Mucosa of gallbladder (tissue), 1 donor: ENCODE data around the gene NOVA2. TPM values are rescaled to one million over a fixed set of nuclear protein-coding genes. Genes with fewer than 3 reads are reported as not detected.

ENCODE experiments used
- DNase-seq: peaks from one replicate; pipeline ENCODE4 v3.0.0-alpha.2; 2020; ENCODE audit warnings: low spot score
- total RNA-seq: library from RNA; stranded (reverse); gene quantifications from one replicate; pipeline ENCODE4 v1.2.1, GENCODE V29; 2021
- donor health status: DM: no; HTN: no; CAD: no.

The NOVA2 gene
- total RNA-seq, 1 donor from 2014 or later: 3.1 TPM

DNA sequence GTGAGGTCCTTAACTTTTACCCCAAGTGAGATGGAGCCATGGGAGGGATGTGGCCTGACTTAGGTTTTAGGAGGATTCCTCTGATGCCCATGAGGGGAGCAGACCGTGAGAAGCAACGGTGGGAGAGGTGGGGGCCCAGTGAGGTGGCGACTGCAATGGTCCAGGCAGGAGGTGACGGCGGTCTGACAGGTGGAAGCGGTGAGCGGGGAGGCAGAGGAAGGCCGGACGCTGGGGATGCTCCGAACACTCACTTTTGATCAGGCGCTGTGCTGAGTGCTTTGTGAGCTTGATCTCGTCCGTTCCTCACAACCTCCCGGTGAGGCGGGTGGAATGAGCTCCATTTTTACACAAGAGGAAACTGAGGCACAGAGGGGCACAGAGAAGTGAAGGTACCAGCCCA is 11.6 kb downstream of the NOVA2 start:
- no peak for DNase-seq

DNA sequence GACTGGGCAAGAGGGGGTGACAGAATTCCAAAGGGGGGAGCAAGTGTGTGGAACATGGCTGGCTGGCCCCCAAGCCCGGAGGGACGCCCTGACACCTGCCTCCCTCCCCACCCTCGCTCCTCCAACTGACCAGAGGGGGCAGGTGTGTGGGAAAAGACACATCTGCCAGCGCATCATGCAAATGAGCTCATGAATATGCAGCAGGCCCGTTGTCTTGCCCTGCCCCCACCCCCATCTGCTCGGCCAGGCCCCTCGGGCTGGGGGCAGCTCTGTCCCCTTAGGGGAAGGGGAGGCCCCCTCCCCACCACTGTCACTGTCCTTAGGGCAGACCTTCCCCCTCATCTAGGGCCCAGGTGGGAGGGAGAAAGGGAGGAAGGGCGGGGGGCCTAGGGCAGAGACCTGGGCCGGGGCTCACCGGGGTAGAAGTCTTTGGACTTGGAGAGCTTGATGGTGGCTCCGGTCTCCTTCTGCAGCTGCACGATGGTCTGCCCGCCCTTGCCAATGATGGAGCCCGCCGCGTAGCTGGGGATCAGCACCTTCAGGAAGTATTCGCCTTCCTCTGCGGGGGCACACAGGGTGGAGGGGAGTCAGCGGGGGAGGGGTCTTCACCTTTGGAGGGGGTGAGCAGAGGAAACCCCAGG is 12.9 kb downstream of the NOVA2 start:
- no peak for DNase-seq

DNA sequence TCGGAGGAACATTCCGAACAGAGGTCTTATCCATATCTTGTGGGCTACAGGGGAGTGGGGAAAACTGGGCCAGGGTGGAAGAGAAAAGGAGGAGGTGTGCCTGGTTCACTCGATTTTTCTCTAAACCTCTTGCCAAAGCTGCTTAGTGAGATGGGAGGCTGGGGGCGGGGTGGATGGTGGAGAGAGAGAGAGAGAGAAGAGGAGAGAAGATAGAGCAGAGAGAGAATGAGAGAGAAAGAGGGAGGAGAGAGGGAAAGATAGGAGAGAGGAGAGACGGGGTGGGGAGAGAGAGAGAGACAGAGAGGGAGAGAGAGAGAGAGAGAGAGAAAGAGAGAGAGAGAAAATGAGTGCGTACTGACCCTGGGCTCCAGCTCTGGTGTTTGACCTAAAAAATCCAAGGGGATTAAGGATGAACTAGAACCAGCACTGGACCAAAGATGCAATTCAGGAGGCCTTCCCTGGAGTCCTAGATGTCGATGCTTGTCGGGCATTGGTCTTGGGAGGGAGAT is 14.1 kb downstream of the NOVA2 start:
- DNase-seq: no peak

DNA sequence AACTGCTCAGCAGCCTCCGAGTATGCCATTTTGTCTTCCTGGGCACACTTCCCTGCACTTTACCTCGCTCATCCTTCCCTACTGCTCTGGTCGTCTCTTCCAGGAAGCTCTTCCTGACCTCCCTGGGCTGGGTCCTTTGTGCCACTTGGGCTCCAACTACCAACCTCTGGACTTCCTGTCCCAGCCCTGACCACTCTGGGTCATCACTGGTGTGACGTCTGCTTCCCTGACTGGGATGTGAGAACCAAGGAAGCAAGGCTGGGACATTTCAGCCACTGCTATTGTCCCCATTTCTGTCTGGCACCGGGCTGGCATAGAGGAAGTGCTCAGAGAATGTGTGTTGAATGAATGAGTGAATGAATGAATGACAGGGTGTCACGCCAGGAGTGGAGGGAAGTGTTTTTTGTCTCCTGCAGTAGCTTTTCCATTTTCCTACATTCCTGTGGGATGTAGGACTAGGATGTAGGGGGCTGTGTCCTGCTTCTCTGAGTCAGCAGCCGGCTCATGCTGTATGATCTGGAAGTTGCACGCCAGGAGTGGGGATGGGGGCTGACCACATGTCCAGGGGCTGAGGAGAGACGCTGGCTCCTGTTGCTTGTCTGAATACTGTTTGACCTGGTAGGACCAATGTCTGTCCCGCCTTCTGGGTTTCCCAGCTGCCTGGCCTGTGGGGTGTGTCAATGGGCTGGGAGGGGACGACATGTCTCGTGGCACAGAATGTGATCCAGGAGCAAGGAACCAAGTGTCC is 14.7 kb downstream of the NOVA2 start:
- no peak for DNase-seq

DNA sequence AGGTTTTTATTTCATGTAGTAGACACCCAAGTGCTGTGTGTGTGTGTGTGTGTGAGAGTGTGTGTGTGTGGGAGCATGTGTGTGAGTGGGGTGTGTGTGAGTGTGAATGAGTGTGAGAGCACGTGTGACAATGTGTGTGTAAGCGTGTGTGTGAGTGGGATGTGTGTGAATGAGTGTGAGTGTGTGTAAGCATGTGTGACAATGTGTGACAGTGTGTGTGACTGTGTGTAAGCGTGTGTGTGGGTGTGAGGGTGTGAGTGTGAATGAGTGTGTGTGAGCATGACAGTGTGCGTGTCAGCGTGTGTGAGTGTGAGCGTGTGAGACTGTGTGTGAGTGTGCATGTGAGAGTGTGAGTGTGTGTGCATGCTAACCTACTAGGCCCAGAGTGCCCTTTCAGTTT is 15.3 kb downstream of the NOVA2 start:
- no peak for DNase-seq

DNA sequence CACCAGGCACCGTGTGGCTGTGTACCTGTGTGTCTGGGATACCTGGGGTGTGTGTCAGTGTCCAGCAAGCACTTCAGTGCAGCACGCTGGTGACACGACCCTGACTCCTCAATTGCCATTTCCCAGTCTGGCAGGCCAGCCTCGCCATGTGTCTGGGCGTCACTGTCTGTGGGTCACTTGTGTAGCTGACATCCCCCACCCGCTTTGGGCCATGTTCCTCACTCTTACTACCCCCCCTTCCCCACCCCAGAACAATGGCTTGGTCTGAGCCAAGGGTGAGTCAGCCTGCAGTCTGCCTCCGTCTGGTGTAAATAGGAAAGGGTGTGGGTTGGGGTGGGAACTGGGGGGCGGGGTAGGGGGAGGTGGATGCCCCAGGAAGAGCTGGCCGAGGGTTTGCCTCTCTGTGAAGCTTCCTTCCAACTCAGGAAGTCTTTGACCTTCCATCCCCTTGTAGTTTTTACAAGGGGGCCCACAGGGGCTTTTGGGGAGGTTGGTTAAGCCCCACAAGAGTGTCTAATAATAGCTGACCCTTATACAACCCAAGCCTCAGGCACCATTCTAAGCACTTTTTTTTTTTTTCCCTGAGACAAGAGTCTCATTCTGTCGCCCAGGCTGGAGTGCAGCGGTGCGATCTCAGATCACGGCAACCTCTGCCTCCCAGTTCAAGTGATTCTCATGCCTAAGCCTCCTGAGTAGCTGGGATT is 17.6 kb downstream of the NOVA2 start:
- peak; percentile 30 for DNase-seq

DNA sequence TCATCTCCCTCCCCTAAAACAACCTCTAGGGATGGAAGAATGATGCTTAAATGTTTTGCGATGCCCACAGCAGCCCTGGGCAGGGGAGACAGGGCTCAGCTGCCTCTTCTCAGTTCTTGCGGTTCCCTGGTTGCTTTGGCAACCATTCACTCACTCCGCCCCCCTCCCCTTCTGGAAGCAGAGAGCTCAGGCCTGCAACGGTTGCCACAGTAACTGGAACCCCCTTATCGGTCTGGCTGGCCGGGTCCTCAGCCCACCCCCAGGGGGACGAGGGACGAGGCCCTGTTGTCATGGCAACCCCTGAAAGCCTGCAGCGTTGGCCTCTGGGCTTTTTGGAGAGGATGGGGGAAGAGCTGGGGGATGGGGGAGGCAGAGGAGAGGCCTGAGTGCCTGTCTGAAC is 19.5 kb downstream of the NOVA2 start:
- DNase-seq: no peak

DNA sequence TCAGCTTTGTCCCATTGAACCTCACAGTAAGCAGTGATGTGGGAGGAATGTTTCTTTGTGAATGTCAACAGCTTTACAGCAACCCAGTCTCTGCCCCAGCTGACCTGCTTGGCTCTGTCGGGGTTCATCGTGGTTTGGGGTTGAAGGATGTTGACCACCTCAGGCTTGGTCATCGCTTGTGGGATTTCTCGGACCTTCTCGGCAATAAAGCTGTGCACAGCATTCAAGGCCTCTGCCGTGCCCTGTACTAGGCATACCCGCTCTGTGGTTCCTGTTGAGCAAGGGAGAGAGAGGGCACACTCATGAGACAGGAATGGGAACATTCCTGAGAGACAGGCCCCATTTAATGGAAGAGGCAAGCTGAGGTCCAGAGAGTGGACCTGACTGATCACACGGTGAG is 20.0 kb downstream of the NOVA2 start:
- no peak for DNase-seq

DNA sequence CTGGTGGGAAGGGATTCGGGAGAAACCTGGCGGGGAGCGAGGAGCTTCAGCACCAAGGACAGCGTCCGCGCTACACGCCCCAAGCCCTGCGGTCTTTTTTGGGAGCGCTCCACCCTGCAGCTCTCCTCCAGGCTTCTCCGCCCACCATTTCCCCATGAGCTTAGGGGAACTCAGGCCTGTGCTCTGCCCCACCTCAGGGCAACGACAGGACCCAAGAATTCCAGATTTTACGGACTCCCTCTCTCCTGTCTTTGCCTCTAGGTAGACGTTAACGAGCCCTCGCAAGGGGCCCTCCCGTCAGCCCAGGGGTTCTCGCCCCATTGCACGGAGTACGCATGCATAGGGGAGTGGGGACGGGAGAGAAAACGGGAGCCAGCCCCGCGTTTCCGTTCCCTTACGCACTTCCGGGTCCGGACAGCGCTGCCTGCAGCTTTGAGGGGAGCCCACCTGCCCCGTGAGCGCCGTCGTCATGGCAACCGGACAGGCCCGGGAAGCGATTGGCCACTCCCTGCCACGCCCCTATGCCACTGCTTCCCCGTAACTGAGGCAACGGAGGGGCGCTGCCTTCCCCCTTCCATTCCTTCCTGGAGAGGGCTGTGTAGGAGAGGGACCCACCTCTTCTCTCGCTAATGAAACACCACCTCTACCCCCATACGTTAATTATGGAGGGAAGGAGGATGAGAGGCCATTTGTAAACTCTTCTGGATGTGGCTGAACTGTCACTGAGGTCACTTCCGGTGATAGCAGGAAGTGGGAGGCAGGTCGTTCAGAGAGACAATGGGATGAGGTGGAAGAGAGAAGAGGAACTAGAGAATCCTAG is 20.8 kb downstream of the NOVA2 start:
- peak; percentile 32 for DNase-seq

DNA sequence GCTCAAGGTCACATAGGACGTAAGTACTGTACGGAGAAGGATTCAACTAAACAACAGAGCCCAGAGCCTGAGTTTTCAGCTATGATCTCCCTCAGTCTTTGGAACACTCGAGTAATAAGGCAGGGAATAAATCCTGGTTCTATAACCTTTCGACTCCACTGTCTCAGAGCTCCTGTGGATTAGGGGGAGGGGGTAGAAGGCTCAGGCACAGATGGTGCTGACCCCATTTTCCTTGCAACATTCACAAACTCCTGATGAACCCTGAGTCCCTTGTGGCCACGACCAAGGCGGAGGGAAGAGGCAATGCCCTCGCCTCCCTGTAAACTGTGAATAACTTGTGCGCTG is 21.4 kb downstream of the NOVA2 start:
- no peak for DNase-seq

DNA sequence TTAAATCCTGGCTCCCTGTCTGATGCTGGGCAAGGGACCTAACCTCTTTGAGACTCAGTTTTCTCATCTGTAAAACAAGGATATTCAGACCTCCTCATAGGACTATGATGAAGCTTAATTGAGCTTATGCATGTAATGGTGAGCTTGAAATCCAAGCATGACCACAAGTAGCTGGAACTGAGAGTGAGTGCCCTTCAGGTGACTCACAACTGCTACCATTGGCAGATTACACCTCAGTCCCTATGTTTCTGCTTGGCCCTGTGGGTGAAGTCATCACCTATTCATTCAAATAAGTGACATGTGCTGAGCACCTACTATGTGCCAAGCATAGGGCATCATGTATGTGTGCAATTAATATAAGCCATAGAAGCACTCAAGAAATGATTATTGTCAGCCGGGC is 25.7 kb downstream of the NOVA2 start:
- DNase-seq: no peak

DNA sequence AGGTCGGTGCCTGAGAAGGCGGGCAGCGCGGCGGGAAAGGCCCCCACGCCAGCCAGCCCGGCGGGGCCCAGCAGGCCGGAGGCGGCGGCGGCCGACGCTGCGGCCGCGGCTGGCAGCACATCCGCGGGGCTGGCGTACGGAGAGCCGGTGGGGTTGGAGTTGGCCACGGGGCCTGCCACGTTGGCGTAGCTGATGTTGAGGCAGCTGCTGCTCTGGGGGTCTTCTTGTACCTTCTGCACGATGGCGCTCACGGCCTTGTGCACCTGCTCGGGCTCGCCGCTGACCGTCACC is 33.2 kb downstream of the NOVA2 start:
- DNase-seq: no peak

DNA sequence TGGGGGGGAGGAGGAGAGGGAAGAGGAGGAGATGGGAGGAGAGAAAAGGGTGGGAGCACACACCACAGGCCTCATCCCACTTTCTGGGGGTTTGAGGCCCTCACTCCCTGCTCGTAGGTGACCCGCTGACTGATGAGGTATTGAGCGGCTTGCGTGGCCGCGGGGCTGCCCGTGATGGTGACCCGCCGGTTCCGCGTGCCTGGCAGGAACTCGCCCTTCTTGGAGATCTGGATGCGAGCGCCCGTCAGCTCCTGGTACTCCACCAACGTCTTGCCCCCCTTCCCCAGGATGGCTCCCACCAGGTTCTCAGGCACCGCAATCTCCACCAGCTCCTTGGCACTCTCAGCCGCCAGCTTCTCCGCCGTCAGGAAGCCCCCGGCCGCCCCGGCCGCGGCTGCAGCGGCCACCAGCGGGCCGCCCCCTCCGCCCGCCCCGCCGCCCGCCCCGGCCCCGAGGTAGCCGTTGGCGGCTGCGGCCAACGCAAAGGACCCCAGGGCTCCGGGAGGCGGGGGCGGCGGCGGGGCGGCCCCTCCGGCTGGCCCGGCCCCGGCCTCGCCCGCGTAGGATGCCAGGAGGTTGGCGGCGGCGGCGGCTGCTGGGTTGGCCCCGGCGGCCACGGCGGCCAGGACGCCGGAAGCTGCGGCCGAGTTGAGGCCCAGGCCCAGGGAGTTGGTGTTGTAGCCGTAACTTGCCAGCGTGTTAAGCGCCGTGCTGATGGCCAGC is 33.7 kb downstream of the NOVA2 start:
- no peak for DNase-seq

DNA sequence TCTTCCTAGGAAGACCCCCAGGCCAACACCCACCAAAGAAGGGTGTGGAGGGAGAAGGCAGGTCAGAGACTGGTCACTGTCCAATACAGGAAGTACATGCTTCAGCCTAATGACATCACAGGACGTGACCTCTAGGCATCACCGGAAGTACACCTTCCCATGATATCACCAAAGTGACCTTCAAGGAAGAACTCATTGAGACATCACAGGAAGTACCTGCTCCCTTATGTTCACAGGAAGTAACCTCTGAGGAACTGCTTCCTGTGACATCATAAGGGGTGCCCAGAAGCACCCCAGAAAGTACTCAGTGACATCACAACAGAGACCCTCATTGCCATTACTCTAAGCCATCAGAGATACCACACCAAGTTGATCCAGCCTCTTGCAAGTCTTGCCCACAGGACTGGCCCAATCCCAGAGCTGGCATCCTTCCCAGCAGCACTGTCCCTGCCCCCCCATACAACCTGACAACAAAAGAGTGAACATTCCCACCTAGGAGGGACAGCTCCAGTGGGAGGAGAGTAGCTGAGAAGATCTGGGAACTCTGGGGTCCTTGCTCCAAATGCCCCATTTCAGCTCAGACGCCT is 34.8 kb downstream of the NOVA2 start:
- DNase-seq: no peak

DNA sequence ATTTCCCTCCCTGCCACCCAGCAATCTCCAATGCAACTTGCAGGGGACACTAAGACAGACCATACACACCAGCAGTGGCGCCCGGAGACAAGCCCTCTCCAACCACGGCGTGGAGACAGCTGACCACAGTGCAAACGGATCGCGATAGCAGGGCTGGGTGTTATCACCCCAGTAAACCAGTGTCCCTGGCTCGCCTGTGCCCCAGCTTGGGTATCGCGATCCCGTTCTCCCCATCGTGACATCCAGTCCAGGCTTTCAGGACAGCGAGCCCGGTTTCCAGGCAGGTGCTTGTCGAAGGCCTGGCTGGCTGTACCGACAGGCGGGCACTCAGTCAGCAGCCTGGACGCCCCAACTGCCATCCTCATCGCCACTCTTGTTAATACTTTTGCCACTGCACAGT is 38.4 kb downstream of the NOVA2 start:
- DNase-seq: no peak

DNA sequence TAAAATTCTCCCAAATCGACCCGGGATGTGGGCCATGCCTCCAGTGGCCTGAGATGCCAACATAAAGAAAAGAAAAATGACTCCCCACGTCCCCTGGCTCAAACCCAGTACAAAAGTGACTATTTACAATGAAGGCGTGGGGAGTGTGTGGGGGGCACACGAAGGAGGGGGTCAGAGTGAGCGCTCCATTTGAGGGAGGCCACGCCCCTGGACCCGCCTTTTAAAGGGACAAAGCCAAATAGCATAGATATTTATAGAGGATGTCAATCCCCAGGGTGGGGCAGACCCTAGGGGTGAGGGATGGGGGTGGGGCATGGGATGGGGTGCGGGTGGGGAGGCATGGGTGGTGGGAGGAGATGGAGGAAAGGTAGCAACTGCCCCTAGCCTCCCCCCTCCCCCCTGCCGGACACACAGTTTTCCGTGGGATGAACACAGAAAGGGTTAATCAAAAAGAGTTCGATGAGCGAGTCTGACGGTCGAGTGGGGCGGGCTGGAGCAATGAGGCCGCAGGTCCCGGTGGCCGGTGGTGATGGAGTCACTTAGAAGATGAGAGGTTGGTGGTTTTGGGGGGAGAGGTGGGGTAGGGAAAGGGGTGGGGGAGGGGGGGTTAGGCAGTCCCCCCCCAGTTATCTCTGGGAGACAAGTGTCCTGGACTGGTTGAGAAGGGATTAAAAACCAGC is 39.0 kb downstream of the NOVA2 start:
- no peak for DNase-seq

DNA sequence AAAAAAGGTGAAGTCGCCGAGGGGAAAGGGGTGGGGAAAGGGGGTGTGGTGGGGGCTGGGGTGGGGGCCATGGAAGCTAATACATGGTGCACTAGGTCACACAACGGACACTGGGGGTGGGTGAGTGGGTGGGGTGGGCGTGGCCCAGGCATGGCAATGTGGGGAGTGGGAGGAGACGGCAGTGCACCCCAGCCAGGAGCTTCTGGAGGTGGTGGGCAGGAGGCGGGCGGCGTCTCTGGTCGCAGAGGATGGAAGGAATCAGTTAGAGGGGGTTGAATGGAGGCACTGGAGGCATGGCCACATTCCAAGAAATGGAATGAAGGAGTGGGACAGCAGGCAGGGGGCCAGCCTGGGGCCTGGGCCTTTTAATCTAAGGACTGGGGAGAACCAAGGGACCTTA is 39.9 kb downstream of the NOVA2 start:
- DNase-seq: no peak

DNA sequence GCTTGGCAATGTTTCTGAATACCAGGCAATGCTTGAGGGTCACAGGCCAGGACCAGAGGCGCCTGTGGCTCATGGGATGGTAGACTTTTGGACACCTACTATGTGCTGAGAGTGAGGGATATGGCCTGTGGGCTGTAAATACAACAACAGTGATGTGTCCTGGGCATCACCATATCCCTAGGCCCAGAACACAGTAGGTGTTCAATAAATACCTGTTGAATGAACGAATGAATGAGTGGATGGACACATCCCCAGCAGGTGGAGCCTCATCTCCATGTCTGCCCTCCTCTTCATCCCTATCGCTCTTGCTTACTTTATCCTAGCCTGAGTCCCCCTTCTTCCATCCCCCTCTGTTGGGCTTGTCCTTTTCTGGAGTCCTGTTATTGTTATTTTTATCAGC is 42.6 kb downstream of the NOVA2 start:
- no peak for DNase-seq

DNA sequence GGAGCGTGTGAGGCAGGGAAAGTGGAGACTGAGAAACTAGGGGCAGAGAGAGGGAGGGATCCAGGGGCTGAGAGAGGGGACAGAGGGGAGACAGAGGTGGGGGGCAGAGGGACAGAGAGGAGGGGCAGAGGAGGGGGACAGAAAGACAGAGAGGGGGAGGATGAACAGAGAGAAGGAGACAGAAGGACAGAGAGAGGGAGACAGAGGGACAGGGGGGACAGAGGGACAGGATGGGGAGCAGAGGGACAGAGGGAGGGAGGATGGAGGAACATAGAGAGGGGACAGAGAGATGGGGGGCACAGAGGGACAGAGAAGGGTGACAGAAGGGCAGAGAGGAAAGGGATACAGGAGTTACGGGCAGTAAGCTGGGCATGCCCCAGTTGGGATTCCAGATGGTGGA is 44.4 kb downstream of the NOVA2 start:
- no peak for DNase-seq

DNA sequence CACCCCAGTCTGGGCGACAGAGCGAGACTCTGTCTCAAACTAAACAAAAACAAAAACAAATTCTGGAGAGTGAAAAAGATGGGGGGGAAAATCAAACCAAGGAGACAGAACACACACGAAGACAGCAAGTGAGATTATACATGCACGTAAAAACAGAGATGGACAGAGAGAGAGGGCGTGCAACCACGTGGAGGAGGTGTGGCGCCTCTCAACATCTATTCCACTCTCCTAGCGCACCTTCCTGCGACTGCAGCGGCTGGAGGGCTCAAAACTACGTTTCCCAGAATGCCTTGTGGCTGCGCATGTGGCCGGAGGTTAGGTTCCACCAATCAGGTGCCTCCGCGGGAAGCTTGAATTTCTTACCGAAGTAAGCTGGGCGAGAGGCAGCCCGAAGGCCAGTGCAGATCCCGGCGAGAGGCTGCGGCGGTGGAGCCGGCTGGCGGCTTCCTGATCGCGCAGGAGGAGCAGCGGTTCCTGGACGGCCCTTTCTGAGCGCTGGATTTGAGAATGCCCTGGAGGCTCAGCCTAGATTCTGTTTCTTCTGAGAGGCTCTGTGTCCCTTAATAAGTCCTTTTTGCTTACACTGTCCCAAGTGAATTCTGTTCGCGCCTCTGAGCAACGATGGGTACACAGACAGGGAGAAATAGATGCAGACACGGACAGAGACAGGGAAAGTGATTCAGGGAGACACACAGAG is 46.0 kb downstream of the NOVA2 start:
- peak; percentile 94 for DNase-seq
